Tibial nerve (tissue), 4 donors: Measurements from ENCODE around the gene FBXL17. TPM values are rescaled to one million over a fixed set of nuclear protein-coding genes. Genes with fewer than 3 reads are reported as not detected.

Experiments used
- DNase-seq, 2 donors: peaks; one replicate each; pipeline ENCODE4 v3.0.0-alpha.2; 2019; ENCODE audit warnings: low spot score in 2 of 2
- H3K27ac ChIP-seq, 4 donors: fragments of 200-600 bp; sonication (generic) in 3 of 4; one replicate each; pipeline ENCODE4 v1.5.1; 2017 to 2019; ENCODE audit warnings: mild to moderate bottlenecking in 1 of 4
- H3K27me3 ChIP-seq, 2 donors: fragments of 200-600 bp; sonication (generic) in 1 of 2; one replicate each; pipeline versions ENCODE4 v1.5.1 to v1.6.0; 2017 to 2019
- H3K36me3 ChIP-seq, 3 donors: fragments of 200-600 bp; sonication (generic); one replicate each; pipeline ENCODE4 v1.5.1; 2018 to 2019
- H3K4me1 ChIP-seq, 4 donors: fragments of 200-600 bp; sonication (generic) in 3 of 4; one replicate each; pipeline ENCODE4 v1.5.1; 2017 to 2019
- H3K4me3 ChIP-seq, 4 donors: fragments of 200-600 bp; sonication (generic) in 3 of 4; one replicate each; pipeline ENCODE4 v1.5.1; 2017 to 2019; ENCODE audit warnings: mild to moderate bottlenecking in 1 of 4, moderate library complexity in 1 of 4
- H3K9me3 ChIP-seq, 4 donors: fragments of 200-600 bp; sonication (generic) in 3 of 4; one replicate each; pipeline ENCODE4 v1.5.1; 2017 to 2019
- CTCF ChIP-seq, 5 experiments: fragments of 200-600 bp in 3 of 5; fragments of 450-650 bp in 2 of 5; sonication (generic) in 3 of 5; IDR thresholded peaks; one replicate each; pipeline ENCODE4 v1.5.1; 2016 to 2019; ENCODE audit warnings: antibody characterized with exemption in 5 of 5, mild to moderate bottlenecking in 3 of 5, moderate library complexity in 2 of 5
- EP300 ChIP-seq, 2 donors: sonication (generic); formaldehyde crosslinking; IDR thresholded peaks; one replicate each; pipeline ENCODE4 v1.6.1; 2017; ENCODE audit warnings: antibody characterized with exemption in 2 of 2, mild to moderate bottlenecking in 1 of 2
- POLR2A ChIP-seq, 2 donors: fragments of 450-650 bp; IDR thresholded peaks; one replicate each; pipeline ENCODE4 v1.6.1; 2017; ENCODE audit warnings: antibody characterized with exemption in 2 of 2, mild to moderate bottlenecking in 2 of 2, moderate library complexity in 2 of 2
- WGBS, 2 donors: methylation state at CpG; one replicate each; pipeline ENCODE4 v1.1.5; 2018; 5-methylcytosine and 5-hydroxymethylcytosine counted together
- total RNA-seq, 4 donors: library from RNA; depleted of rRNA; stranded (reverse); fragments of >200 nt; gene quantifications; one replicate each; pipeline ENCODE4 v1.1.0, GENCODE V29; 2016

The FBXL17 gene
- total RNA-seq, 4 donors from 2014 or later: 16.5 to 19.0 (median 17.6) TPM

- no peak for DNase-seq
- Histone ChIP-seq H3K36me3 (no peaks in the 10 kb centered on the region), H3K9me3 (no peaks in the 10 kb centered on the region), H3K27ac (no peak overlapping the region), H3K27me3 (no peaks in the 10 kb centered on the region), H3K4me1 (peaks cover 0 to 5% (median 0%) of the 10 kb centered on the region in 4 donors), H3K4me3 (no peak overlapping the region)
- no peak for TF ChIP-seq EP300 (IDR thresholded peaks at IDR 0.05)
- TF ChIP-seq CTCF (IDR thresholded peaks at IDR 0.05): no peak
Measured at GRCh38 chr5:108064302-108064701, 317.6 kb downstream of the FBXL17 start.

DNA sequence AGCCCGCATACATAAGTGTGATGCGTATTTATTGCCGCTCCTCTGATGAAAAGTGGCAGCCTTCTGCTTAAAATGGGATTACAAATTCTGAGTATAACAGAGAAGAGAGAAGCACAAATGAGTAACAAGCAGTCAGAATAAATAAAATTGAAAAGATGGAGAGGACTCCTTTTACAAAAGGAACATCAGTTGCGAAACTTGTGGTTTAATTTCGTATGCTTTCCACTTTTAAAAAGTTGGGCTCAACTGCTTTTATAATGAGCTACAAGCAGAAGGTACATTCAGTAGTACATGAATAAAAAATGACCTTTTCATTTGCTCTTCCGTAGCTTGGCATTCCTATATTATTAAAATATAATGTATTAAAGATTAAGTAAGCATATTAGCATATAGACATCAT is 320.0 kb downstream of the FBXL17 start:
- Histone ChIP-seq H3K4me3 (no peak overlapping the region), H3K4me1 (peaks cover 0 to 5% (median 0%) of the 10 kb centered on the region in 4 donors), H3K9me3 (no peaks in the 10 kb centered on the region), H3K36me3 (no peaks in the 10 kb centered on the region), H3K27ac (no peak overlapping the region), H3K27me3 (no peaks in the 10 kb centered on the region)
- TF ChIP-seq POLR2A (IDR thresholded peaks at IDR 0.05) (no peak), EP300 (IDR thresholded peaks at IDR 0.05) (no peak), CTCF (IDR thresholded peaks at IDR 0.05) (no peak)
- WGBS, 2 donors: 76% methylated on average over 6 of the region's 6 CpGs
- DNase-seq: no peak

DNA sequence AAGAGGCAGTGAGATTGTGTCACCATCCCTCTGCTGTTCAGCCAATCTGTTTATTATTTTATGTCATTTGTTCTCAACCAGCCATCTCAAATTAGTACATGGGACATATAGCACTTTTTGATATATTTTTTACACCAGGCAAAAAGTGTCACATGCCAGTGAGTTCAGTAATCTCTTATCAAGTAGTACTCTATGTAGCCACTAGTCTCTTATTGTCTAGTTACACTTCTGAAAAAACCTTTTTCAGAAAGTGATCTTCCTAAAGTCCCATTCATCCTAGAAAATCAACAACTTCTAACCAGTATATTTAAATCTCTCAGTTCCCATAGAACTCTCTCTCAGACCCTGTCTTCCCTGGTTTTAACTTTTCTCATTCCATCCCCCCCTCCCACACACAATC is 321.6 kb downstream of the FBXL17 start:
- H3K27me3 ChIP-seq: no peaks in the 10 kb centered on the region
- H3K36me3 ChIP-seq: no peaks in the 10 kb centered on the region
- no peak for DNase-seq
- peaks cover 0 to 5% (median 0%) of the 10 kb centered on the region in 4 donors for H3K4me1 ChIP-seq
- H3K27ac ChIP-seq: no peak overlapping the region
- no peaks in the 10 kb centered on the region for H3K9me3 ChIP-seq
- H3K4me3 ChIP-seq: no peak overlapping the region
- TF ChIP-seq CTCF (IDR thresholded peaks at IDR 0.05): no peak
- TF ChIP-seq EP300 (IDR thresholded peaks at IDR 0.05): no peak
- TF ChIP-seq POLR2A (IDR thresholded peaks at IDR 0.05): no peak

- TF ChIP-seq EP300 (IDR thresholded peaks at IDR 0.05) (no peak), CTCF (IDR thresholded peaks at IDR 0.05) (no peak), POLR2A (IDR thresholded peaks at IDR 0.05) (no peak)
- Histone ChIP-seq H3K27me3 (no peaks in the 10 kb centered on the region), H3K4me1 (peaks cover 0 to 4% (median 0%) of the 10 kb centered on the region in 4 donors), H3K27ac (no peak overlapping the region), H3K4me3 (no peak overlapping the region), H3K9me3 (peaks cover 0 to 4% (median 0%) of the 10 kb centered on the region in 4 donors), H3K36me3 (peaks cover 0 to 7% (median 0%) of the 10 kb centered on the region in 3 donors)
- DNase-seq: no peak
- WGBS, 2 donors: 97 to 100% methylated on average over 3 of the region's 3 CpGs
Measured at GRCh38 chr5:108059334-108059733, 322.6 kb downstream of the FBXL17 start.

GRCh38 chr5:108054349-108054748 is 327.5 kb downstream of the FBXL17 start:
- Histone ChIP-seq H3K36me3 (peaks cover 0 to 18% (median 0%) of the 10 kb centered on the region in 3 donors), H3K4me1 (no peaks in the 10 kb centered on the region), H3K4me3 (no peak overlapping the region), H3K9me3 (peaks cover 0 to 40% (median 3%) of the 10 kb centered on the region in 4 donors), H3K27ac (no peak overlapping the region), H3K27me3 (no peaks in the 10 kb centered on the region)
- TF ChIP-seq EP300 (IDR thresholded peaks at IDR 0.05) (no peak), CTCF (IDR thresholded peaks at IDR 0.05) (no peak), POLR2A (IDR thresholded peaks at IDR 0.05) (no peak)
- no peak for DNase-seq
